Stimulated activated CD8-positive, alpha-beta memory T cell treated with anti-CD3 and anti-CD28 coated beads, Interleukin-2, amount 100 ng/mL, for 1 hour (primary cell): ENCODE data around the gene SSNA1.

Experiments
- DNase-seq, 2 donors: peaks; one replicate each; pipeline ENCODE4 v3.0.0-alpha.2; 2020; ENCODE audit warnings: low read depth in 2 of 2

SSNA1 gene

GRCh38 chr9:137167747-137168572, 20.5 kb upstream of the SSNA1 start:
- DNase-seq: no peak

GRCh38 chr9:137168573-137168903, 19.9 kb upstream of the SSNA1 start:
- DNase-seq: no peak

GRCh38 chr9:137168904-137169856, 19.3 kb upstream of the SSNA1 start:
- DNase-seq: no peak

GRCh38 chr9:137169896-137170358, 18.5 kb upstream of the SSNA1 start, which contains the start of gene LRRC26:
Gene LRRC26, minus strand, starts transcription at chr9:137170051. Its CDS starts 108 bp downstream, at chr9:137169943.
- DNase-seq: no peak

GRCh38 chr9:137170486-137171148, 17.9 kb upstream of the SSNA1 start:
- DNase-seq: no peak

- DNase-seq: no peak
Measured at GRCh38 chr9:137171149-137171900, 17.2 kb upstream of the SSNA1 start.

- DNase-seq: no peak
Measured at GRCh38 chr9:137172901-137173795, 15.3 kb upstream of the SSNA1 start.

GRCh38 chr9:137173796-137174664, 14.4 kb upstream of the SSNA1 start:
- DNase-seq: no peak

- no peak for DNase-seq
Measured at GRCh38 chr9:137174722-137175293, 13.7 kb upstream of the SSNA1 start.

GRCh38 chr9:137175345-137175961, 13.0 kb upstream of the SSNA1 start:
- DNase-seq: no peak

GRCh38 chr9:137176302-137177182, 11.9 kb upstream of the SSNA1 start:
- no peak for DNase-seq

- no peak for DNase-seq
Measured at GRCh38 chr9:137178201-137178938, 10.1 kb upstream of the SSNA1 start.

- DNase-seq: no peak
Measured at GRCh38 chr9:137178939-137179630, 9.4 kb upstream of the SSNA1 start.

- no peak for DNase-seq
Measured at GRCh38 chr9:137179761-137180160, 8.7 kb upstream of the SSNA1 start.

GRCh38 chr9:137180491-137180890, 8.0 kb upstream of the SSNA1 start:
- no peak for DNase-seq

- no peak for DNase-seq
Measured at GRCh38 chr9:137181680-137182079, 6.8 kb upstream of the SSNA1 start.
